HuH-7 (cell line): ENCODE data around the gene ATP1A2.
A peak's percentile ranks its signal among the peaks of the same experiment; 100 is the strongest.

Experiments used
- DNase-seq: peaks from one replicate; pipeline ENCODE4 v3.0.0; 2011; ENCODE audit warnings: low spot score

ATP1A2 gene

DNA sequence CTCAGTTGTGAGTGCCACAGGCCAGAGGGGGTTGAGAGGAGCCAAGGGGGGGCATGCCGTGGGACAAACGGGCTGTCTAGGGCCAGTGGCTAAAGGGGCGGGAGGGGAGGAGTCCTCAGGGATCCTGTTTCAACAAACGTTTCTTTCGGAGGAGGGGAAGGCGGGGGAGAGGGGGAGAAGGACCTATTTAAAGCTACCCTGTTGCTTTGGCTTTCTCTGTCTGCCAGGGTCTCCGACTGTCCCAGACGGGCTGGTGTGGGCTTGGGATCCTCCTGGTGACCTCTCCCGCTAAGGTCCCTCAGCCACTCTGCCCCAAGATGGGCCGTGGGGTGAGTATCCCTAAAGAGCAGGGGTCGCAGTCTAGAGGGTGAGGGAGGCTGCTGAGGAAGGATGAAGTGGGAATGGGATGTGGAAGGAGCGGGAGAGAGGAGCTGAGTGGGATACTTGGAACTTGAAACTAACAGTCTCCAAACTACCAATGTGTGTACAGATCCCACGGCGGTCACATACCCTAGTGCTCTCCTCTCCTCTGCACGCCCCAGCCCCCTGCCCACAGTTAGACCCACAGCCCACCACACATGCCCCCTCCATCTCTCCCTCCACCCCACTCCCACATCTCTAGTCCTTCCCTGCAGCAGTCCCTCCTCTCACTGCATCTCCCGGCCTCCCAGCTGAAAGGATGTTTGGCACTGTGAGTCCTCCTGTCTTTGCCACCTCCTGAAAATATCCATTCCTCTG, at the start of gene ATP1A2:
Gene ATP1A2, plus strand, starts transcription at position 215 of the 738 bp plus-strand sequence. Its CDS starts 103 bp downstream, at position 318.
- DNase-seq, result no peak

GRCh38 chr1:160066829-160067745, 48.5 kb upstream of the ATP1A2 start:
- DNase-seq, result no peak

DNA sequence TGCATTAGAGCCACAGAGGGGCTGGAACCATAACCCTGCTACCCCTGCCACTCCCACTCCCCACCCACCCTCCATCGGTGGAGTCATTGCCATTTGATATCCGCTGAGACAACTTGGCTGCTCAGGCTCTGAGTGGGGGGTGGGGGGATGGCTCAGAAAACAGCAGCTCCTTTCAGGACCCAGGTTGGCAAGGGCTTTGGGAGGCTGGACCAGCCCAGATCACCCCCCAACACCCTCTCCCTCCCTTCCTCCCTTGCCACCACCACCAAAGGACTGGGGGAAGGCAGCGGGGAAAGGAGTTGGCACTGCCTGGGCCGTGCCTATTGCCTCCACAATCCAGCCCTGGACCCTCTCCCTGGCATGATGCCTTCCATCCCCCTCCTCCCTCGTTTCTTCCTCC, 47.3 kb upstream of the ATP1A2 start:
- no peak for DNase-seq

DNA sequence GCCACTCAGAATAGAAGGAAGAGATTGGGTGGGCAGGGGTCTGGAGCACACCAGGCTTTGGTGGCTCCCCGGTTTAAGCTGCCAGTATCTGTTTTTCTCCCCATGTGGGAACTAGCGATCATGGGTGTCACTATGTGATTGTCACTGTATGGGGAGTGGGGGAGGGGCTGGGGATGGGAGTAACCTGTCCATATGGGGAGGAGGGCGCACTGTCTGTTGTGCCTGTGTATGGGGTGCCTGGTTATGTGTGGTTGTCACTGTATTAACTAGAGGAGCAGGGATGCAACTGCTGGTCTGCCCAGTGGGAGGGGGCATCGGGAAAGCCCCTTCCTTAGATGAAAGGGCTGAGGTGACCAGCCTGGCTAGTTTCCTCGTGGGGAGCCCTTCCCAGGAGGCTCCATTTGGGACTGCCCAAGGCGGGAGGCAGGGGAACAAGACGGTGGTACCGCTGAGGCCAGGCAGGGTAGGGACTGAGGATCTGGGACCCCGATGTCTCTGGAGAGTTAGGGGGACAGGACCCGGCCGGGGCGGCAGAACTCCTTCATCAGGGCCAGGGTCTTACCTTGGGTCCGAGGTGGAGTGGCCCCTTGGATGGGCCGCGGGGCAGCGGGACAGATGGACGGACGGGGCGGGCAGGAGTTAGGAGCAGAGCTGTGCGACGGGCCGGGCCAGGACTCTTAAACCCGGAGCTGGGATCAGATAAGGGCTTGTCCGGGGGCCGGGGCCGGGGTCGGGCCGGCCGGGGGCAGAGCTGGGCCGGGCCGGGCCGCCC, 45.9 kb upstream of the ATP1A2 start, which contains the start of gene KCNJ10:
Gene KCNJ10, minus strand, starts transcription at position 701 of the 772 bp plus-strand sequence. CDS start 27,628 bp downstream, outside the sequence.
- no peak for DNase-seq

DNA sequence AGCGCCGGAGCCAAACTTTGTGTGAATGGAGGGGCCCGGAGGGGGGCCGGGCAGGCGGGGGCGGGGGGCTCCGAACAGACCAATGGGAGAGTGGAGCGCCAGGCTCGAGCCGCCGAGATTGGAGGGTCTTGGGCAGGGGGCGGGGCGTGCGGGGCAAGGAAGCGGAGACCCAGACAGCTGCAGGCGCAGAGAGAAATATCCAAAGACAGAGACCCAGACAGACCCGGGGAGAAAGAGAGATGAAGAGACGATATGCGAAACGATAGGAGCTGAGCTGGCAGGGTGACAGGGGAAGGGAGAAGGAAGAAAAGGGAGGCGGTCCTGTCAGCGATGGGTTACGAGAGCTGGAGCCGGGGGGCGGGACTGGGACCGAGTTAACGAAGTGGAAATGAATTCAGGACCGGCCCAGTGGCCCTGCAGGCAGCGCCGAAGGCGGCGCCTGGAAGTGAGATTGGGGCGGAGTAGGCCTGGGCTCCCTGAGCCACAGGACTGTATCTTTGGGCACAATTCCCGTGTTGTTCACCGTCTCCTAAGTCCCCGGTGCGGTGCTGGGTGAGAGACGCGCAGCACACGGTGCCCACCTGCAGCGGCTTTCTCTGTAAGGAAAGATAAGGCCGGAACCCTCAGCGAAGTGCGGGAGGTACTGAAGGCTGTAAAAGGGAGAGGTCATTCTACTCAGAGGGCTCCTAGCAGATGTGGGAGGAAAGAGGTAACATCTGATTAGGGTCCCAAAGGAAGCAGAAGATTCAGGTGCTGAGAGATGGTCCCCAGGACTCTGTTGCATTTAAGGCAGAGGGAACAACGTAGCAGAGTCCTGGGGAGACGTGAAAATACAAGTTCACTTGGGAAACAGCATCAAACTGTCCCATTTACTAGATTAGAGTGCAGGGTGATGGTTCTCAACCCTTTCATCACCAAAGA, 45.1 kb upstream of the ATP1A2 start:
- peak; percentile 69 for DNase-seq

DNA sequence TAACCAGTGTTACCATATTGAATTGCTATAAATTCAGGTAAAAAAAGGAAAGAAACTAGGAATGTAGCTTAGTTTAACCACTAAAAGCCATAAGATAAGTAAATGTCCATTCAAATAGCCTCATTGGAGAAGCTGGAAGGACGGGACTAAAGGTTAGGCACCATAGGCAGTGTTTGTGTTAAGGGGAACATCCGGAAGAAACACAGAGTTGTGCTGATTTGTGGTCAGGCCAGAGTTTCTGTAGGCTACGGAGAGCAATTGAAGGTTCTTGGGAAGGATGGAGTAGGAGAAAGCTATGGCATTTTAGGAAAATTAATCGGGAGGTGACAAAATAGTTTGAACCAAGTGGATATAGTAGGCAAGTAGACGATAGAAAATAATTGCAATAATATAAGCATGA, 44.3 kb upstream of the ATP1A2 start:
- no peak for DNase-seq

DNA sequence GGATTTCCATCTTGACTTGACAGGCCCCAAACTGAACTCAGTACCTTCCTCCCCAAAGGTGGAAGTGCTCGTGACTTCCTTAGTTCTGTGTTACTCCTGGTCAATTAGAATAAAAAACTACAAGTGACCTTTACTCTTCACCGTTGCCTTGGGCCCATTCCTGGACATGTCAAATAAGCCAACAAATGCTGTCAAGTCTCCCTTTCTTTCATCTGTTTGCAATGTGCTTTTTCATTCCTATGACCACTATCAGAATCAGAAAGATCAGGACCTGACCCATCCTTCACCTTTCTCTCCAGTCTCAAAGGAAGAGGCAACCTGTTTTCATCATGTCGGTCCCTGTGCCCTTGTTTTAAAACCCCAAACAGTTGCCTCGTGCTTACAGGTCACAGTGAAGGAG, 40.7 kb upstream of the ATP1A2 start:
- no peak for DNase-seq

DNA sequence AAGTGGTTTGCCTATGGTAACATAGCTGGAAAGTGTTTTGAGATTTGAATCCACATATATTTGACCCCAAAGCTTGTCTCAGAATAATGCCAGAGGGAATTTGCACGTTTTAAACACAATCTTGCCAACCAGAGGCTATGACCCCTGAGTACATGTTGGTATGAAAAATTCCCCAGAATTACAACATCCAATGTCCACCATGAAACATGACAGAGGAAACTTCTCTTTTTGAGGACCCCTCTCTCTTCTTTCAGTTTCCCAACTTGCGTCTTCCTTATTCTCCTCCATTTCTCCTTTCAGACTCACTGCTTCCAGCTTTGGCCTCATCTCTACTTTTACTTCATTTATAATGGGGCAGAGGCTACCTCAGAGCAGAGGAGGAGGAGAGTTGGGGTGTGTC, 39.7 kb upstream of the ATP1A2 start:
- no peak for DNase-seq

GRCh38 chr1:160076295-160076694, 39.3 kb upstream of the ATP1A2 start:
- no peak for DNase-seq

GRCh38 chr1:160077486-160077885, 38.1 kb upstream of the ATP1A2 start:
- no peak for DNase-seq

- DNase-seq, result peak; percentile 73
These were observed 36.9 kb upstream of the ATP1A2 start for GRCh38 chr1:160078512-160079195.

DNA sequence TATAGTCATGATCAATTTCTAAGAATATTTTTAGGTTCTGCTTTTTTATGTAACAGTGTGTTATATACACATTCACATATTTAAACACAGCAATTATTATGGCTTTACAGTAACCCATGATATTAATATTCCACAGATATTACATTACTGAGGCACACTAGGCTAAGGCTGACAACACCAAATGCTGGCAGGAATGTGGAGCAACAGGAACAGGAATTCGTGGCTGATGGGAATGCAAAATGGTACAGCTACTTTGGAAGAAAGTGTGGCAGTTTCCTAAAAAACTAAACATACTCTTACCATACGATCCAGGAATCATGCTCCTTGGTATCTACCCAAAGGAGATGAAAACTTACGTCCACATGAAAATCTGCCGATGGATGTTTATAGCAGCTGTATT, 36.1 kb upstream of the ATP1A2 start:
- no peak for DNase-seq

- no peak for DNase-seq
These were observed 35.0 kb upstream of the ATP1A2 start for GRCh38 chr1:160080381-160081100.

DNA sequence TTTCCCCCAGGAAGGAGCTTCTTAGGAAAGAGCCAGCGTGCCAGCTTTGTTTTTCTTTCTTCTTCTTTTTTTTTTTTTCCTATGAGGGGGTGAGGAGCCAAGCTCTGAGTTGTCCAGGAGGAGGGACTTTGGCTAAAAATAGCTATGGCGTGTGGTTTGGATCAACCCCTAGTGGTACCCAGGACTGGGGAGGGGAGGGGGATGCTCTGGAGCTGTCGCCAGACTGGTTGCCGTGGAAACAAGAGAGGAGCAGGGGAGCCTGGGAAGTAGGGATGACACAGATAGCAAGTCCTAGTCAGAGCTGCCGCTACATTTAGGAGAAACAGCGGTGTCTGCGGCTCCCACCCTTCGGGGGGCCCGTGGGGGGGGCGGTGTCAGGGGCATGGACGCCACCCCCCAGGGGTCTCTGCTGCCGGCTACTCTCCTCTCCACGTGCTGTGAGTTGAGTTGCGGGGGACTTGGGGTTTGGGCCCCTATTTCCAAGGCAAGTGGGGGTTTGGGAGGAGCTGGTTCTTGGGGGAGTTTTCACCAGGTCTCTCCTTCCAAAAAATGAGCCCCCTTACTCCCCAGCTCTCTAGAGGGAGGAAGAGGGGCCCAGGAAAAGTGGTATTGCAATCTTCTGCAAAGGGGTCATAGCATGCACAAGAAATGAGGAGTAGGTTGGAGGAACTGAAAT, 34.2 kb upstream of the ATP1A2 start, which contains the start of gene KCNJ9:
Gene KCNJ9, plus strand, starts transcription at position 278 of the 676 bp plus-strand sequence. CDS start 2,493 bp downstream, outside the sequence.
- no peak for DNase-seq

DNA sequence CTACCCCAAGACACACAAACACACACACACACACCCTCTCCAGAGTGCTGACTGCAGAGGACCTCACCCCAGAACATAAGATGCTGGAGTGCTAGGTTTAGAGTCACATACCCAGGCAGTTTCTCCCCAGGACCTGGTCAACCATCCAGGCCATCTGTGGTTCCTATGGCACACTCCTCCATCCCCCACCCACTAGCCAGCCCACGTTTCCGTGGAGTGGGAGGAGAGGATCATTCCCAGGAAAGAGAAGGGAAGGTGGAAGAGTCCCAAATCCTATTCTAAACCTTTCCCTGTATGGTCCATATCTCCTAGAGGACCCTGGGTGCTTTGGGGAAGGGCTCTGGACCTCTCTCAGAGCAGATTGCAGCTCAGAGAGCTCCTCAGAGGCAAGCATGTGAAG, 33.1 kb upstream of the ATP1A2 start:
- no peak for DNase-seq

DNA sequence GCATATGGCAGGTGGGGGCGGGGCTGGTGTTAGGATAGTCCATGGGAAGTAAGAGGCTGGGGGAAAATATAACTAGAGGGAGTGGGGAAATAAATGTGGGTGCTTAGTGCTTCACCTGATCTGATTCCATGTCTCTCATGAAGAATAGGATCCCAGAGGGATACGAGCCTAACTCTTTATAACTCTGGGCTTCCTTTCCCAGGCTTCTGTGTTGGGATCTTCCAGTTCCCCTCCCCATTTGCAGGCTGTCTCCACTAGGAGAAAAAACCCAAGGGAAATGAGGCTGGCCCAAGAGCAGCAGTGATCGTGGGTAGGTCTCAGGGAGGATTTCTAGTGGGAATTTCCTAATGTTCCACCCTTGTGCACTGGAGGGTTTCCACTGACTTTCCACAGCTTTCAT, 32.6 kb upstream of the ATP1A2 start:
- DNase-seq, result no peak

DNA sequence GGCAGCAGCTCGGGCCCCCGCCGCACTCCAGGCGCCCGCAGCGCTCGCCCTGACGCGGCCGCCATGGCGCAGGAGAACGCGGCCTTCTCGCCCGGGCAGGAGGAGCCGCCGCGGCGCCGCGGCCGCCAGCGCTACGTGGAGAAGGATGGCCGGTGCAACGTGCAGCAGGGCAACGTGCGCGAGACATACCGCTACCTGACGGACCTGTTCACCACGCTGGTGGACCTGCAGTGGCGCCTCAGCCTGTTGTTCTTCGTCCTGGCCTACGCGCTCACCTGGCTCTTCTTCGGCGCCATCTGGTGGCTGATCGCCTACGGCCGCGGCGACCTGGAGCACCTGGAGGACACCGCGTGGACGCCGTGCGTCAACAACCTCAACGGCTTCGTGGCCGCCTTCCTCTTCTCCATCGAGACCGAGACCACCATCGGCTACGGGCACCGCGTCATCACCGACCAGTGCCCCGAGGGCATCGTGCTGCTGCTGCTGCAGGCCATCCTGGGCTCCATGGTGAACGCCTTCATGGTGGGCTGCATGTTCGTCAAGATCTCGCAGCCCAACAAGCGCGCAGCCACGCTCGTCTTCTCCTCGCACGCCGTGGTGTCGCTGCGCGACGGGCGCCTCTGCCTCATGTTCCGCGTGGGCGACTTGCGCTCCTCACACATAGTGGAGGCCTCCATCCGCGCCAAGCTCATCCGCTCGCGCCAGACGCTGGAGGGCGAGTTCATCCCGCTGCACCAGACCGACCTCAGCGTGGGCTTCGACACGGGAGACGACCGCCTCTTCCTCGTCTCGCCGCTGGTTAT, 31.4 kb upstream of the ATP1A2 start:
- DNase-seq, result peak; percentile 87

GRCh38 chr1:160084771-160085321, 30.7 kb upstream of the ATP1A2 start:
- no peak for DNase-seq
